ENCODE results near the gene EPHA7. TPM values are rescaled to one million over a fixed set of nuclear protein-coding genes. Genes with fewer than 3 reads are reported as not detected.

EPHA7 gene
- total and polyA plus RNA-seq, 2 of the 13 experiments (the other 11 are each of a cell fraction or from before 2014, with no cell fraction given), result not detected

GRCh38 chr6:93424303-93425064, 5.1 kb upstream of the EPHA7 start (continued):
- TF ChIP-seq MAFF (IDR thresholded peaks at IDR 0.05; ENCODE audit: low read depth, low read length) (peak; percentile 50), SP140L (CRISPR knock-in tag; IDR thresholded peaks at IDR 0.05; ENCODE audit: borderline replicate concordance) (no peak), ETS1 (CRISPR knock-in tag; IDR thresholded peaks at IDR 0.05) (no peak), LBX2 (CRISPR knock-in tag; IDR thresholded peaks at IDR 0.05; ENCODE audit: borderline replicate concordance) (no peak), HNF4A (CRISPR knock-in tag; IDR thresholded peaks at IDR 0.05) (no peak), HOXA3 (CRISPR knock-in tag; IDR thresholded peaks at IDR 0.05) (no peak), CTCF (CRISPR knock-in tag; IDR thresholded peaks at IDR 0.05) (peak; percentile 24; the same call in 1 of the 2 replicates)

- intact Hi-C loops (cut with micrococcal nuclease; ENCODE audit: unreplicated experiment), result loop anchor here (2.0 kb wide), 2 partner anchors 647 to 831 kb away; no protein-coding TSS in a partner anchor
- FAIRE-seq (peak; percentile 60), DNase-seq (ENCODE audit: low spot score) (peak; percentile 62), ATAC-seq (peak; percentile 78)
- POLR2A ChIA-PET, result no interaction called here
- in situ Hi-C loops (cut with HindIII; ENCODE audit: extremely low pct_ligation_motif_present, low pct_unique_long_range_greater_than_20kb), result no loop called here
- no peaks in the 10 kb centered on the region for H3K4me1 ChIP-seq (ENCODE audit: insufficient read depth, low read length)
- no peak overlapping the region for H2AFZ ChIP-seq (ENCODE audit: low read length)
- BruUV-seq (replicated peaks), result no TSS peak
- H3K4me2 ChIP-seq (ENCODE audit: low read depth, low read length), result no peak overlapping the region
- no peak overlapping the region for H3K27ac ChIP-seq (ENCODE audit: extremely low read length, insufficient read depth, low read length)
- no peaks in the 10 kb centered on the region for H3K9me3 ChIP-seq (ENCODE audit: low read length)
- CTCF ChIA-PET (ENCODE audit: low intra/inter-chr PET ratio, low total read pairs), result interaction anchor here (1.4 kb wide), 1 partner anchor 1668 kb away, joined by 5 read pairs; no protein-coding TSS in a partner anchor
- no peaks in the 10 kb centered on the region for H3K79me2 ChIP-seq (ENCODE audit: insufficient read depth, low read length)
- WGBS (ENCODE audit: low lambda C conversion rate), result 2% methylated on average over 2 of the region's 2 CpGs
- H3K27me3 ChIP-seq (ENCODE audit: control insufficient read depth in 1 of 2, insufficient read depth in 2 of 2, low read length in 2 of 2), result no peaks in the 10 kb centered on the region
- H3K36me3 ChIP-seq (replicated peaks in 1 of 2; ENCODE audit: control insufficient read depth in 1 of 2, insufficient read depth in 2 of 2, low read length in 2 of 2), result no peaks in the 10 kb centered on the region
- no peaks in the 10 kb centered on the region for H4K20me1 ChIP-seq (ENCODE audit: insufficient read depth, low read length)
- no peak overlapping the region for H3K4me3 ChIP-seq (replicated peaks in 1 of 3; ENCODE audit: insufficient read depth in 1 of 3, low read depth in 2 of 3, low read length in 3 of 3)
- no peak overlapping the region for H3K9ac ChIP-seq (ENCODE audit: insufficient read depth, low read depth, low read length)
- no peak for TF ChIP-seq ZKSCAN5 (CRISPR knock-in tag; IDR thresholded peaks at IDR 0.05)
- TF ChIP-seq HIVEP1 (CRISPR knock-in tag; IDR thresholded peaks at IDR 0.05), result no peak
- no peak for TF ChIP-seq SP5 (CRISPR knock-in tag; IDR thresholded peaks at IDR 0.05; ENCODE audit: borderline replicate concordance, low read depth)
- no peak for TF ChIP-seq ZFP41 (CRISPR knock-in tag; IDR thresholded peaks at IDR 0.05; ENCODE audit: borderline replicate concordance)
- TF ChIP-seq CTCF (CRISPR knock-in tag; IDR thresholded peaks at IDR 0.05), result peak; percentile 58
- TF ChIP-seq EP300 (IDR thresholded peaks at IDR 0.05; ENCODE audit: low read depth in 2 of 2, low read length in 2 of 2), result no peak
- no peak for TF ChIP-seq EP300 (CRISPR knock-in tag; IDR thresholded peaks at IDR 0.05; ENCODE audit: borderline replicate concordance)
- peak; percentile 24; the same call in 1 of the 2 replicates for TF ChIP-seq STAG1 (CRISPR knock-in tag; IDR thresholded peaks at IDR 0.05)
- TF ChIP-seq ZNF136 (CRISPR knock-in tag; IDR thresholded peaks at IDR 0.05; ENCODE audit: low read depth), result no peak
- TF ChIP-seq CREB3 (CRISPR knock-in tag; IDR thresholded peaks at IDR 0.05), result no peak
Observed at GRCh38 chr6:93423542-93423941, 4.2 kb upstream of the EPHA7 start.
